GM19455 (cell line): ENCODE measurements around the gene TMEM266.

ENCODE experiments used
- ATAC-seq: cut with Tn5 transposase; IDR thresholded peaks from one replicate; pipeline ENCODE4 v1.9.1; 2021; ENCODE audit not compliant: unreplicated experiment

The TMEM266 gene

GRCh38 chr15:76180321-76180720 is 120.5 kb downstream of the TMEM266 start:
- no peak for ATAC-seq

- ATAC-seq: peak; percentile 66
These were observed 121.9 kb downstream of the TMEM266 start for GRCh38 chr15:76181705-76182107.

GRCh38 chr15:76183930-76184649 is 124.3 kb downstream of the TMEM266 start:
- ATAC-seq: no peak

- ATAC-seq: no peak
These were observed 124.9 kb downstream of the TMEM266 start for GRCh38 chr15:76184650-76185035.

GRCh38 chr15:76185716-76186115 is 125.9 kb downstream of the TMEM266 start:
- ATAC-seq: no peak

- ATAC-seq: no peak
These were observed 127.4 kb downstream of the TMEM266 start for GRCh38 chr15:76187163-76187562.

GRCh38 chr15:76189106-76189505 is 129.3 kb downstream of the TMEM266 start:
- no peak for ATAC-seq

GRCh38 chr15:76190070-76190564 is 130.3 kb downstream of the TMEM266 start:
- ATAC-seq: no peak

- ATAC-seq: peak; percentile 79
These were observed 131.2 kb downstream of the TMEM266 start for GRCh38 chr15:76190751-76191538.

GRCh38 chr15:76191539-76192244 is 131.9 kb downstream of the TMEM266 start:
- no peak for ATAC-seq

- no peak for ATAC-seq
These were observed 132.9 kb downstream of the TMEM266 start for GRCh38 chr15:76192715-76193114.

- no peak for ATAC-seq
These were observed 134.1 kb downstream of the TMEM266 start for GRCh38 chr15:76193934-76194333.

GRCh38 chr15:76195506-76196268 is 135.9 kb downstream of the TMEM266 start:
- no peak for ATAC-seq

GRCh38 chr15:76196269-76197231 is 136.8 kb downstream of the TMEM266 start:
- no peak for ATAC-seq

GRCh38 chr15:76197703-76198455 is 138.1 kb downstream of the TMEM266 start:
- ATAC-seq: no peak

- no peak for ATAC-seq
These were observed 138.8 kb downstream of the TMEM266 start for GRCh38 chr15:76198456-76199105.

- ATAC-seq: no peak
These were observed 139.6 kb downstream of the TMEM266 start for GRCh38 chr15:76199106-76200082.
